Ovary (tissue), 9 donors: ENCODE measurements around the gene KL. TPM values are rescaled to one million over a fixed set of nuclear protein-coding genes. Genes with fewer than 3 reads are reported as not detected.

ENCODE experiments used
- DNase-seq, 5 donors: peaks; one replicate each; pipeline ENCODE4 v3.0.0-alpha.2; 2019 to 2020
- H3K27ac ChIP-seq, 2 donors: fragments of 200-600 bp; one replicate each; pipeline versions ENCODE4 v1.5.1 to v1.8.0; 2019 to 2022
- H3K27me3 ChIP-seq: fragments of 200-600 bp; one replicate; pipeline ENCODE4 v1.8.0; 2022
- H3K36me3 ChIP-seq: fragments of 200-600 bp; sonication (generic); one replicate; pipeline ENCODE4 v1.5.1; 2019
- H3K4me1 ChIP-seq: one replicate; pipeline ENCODE4 v1.8.1; 2013; ENCODE audit warnings: mild to moderate bottlenecking, moderate library complexity; ENCODE audit not compliant: insufficient read depth
- H3K4me3 ChIP-seq: fragments of 200-600 bp; sonication (generic); one replicate; pipeline ENCODE4 v1.5.1; 2017
- H3K9me3 ChIP-seq, 2 donors: fragments of 200-600 bp in 1 of 2; sonication (generic) in 1 of 2; one replicate each; pipeline versions ENCODE4 v1.5.1 to v1.8.1; 2013 to 2019; ENCODE audit warnings: mild to moderate bottlenecking in 1 of 2, moderate library complexity in 1 of 2
- CTCF ChIP-seq, 3 donors: fragments of 450-650 bp in 2 of 3; fragments of 200-600 bp in 1 of 3; IDR thresholded peaks; one replicate each; pipeline versions ENCODE4 v1.5.1 to v1.8.0; 2016 to 2022; ENCODE audit warnings: antibody characterized with exemption in 3 of 3, mild to moderate bottlenecking in 1 of 3
- EP300 ChIP-seq: sonication (generic); formaldehyde crosslinking; IDR thresholded peaks from one replicate; pipeline ENCODE4 v1.6.1; 2017; ENCODE audit warnings: antibody characterized with exemption
- POLR2A ChIP-seq: fragments of 450-650 bp; IDR thresholded peaks from one replicate; pipeline ENCODE4 v1.6.1; 2017; ENCODE audit warnings: antibody characterized with exemption, mild to moderate bottlenecking, moderate library complexity
- WGBS, 3 donors: extraction: QIAGEN DNeasy Blood & Tissue Kit in 1 of 3; methylation state at CpG; one replicate each; pipeline versions ENCODE4 v1.1.5 to v1.1.7; 2013 to 2017; 5-methylcytosine and 5-hydroxymethylcytosine counted together
- intact Hi-C, 4 donors: fragments of 100-400 bp; cut with DNase I; formaldehyde crosslinking; loops; one replicate each; pipeline versions ENCODE4 v1.11.0 to v1.15.1; 2022 to 2023
- polyA plus RNA-seq, 2 donors: library from polyadenylated mRNA; stranded (reverse); fragments of 200-250 nt in 1 of 2; fragments of 350-450 nt in 1 of 2; fragmentation: Illumina TruSeq in 1 of 2; extraction: RNeasy Lipid Tissue Mini Kit (QIAGEN cat#74804) in 1 of 2; gene quantifications; one replicate each; pipeline ENCODE4 v1.2.3, GENCODE V29; 2013 to 2014
- total RNA-seq, 7 donors: library from RNA; depleted of rRNA in 2 of 7; stranded (reverse); fragments of >200 nt in 2 of 7; fragmentation: NEBNext Ultra II Directional in 3 of 7; extraction: Animal tissue kit (Norgen Biotek cat#: 25700) in 3 of 7; gene quantifications; one replicate each; pipeline versions ENCODE4 v1.1.0 to v1.2.4, GENCODE V29; 2016 to 2023
- donor health status: DM: no; HTN: no; CAD: no; lungs with moderate emphysema.
- donor health status: DM: no; HTN: no; CAD: no.
- donor health status: Bipolar disorder and iron deficiency.
- donor health status: DM: yes; HTN: yes; CAD: no.
- donor health status: DM: no; HTN: no; CAD: no.
- donor health status: DM: yes; HTN: yes; CAD: no.

The KL gene
- total and polyA plus RNA-seq, 9 donors: 0.24 to 1.3 (median 0.55) TPM

GRCh38 chr13:33052506-33053280 lies 36.5 kb downstream of the KL start:
- 30 to 39% (median 34%) methylated on average over 3 of the region's 3 CpGs for WGBS, 3 donors
- DNase-seq: no peak
- no peak for TF ChIP-seq CTCF (IDR thresholded peaks at IDR 0.05)
- TF ChIP-seq EP300: no peak
- no peak for TF ChIP-seq POLR2A
- H3K36me3 ChIP-seq: no peaks in the 10 kb centered on the region
- H3K9me3 ChIP-seq: no peaks in the 10 kb centered on the region
- H3K4me3 ChIP-seq: no peak overlapping the region
- H3K27me3 ChIP-seq: no peaks in the 10 kb centered on the region
- no peaks in the 10 kb centered on the region for H3K4me1 ChIP-seq
- H3K27ac ChIP-seq: no peak overlapping the region
- intact Hi-C loops: no loop called here

- Histone ChIP-seq H3K9me3 (no peaks in the 10 kb centered on the region), H3K27me3 (no peaks in the 10 kb centered on the region), H3K4me3 (no peak overlapping the region), H3K27ac (no peak overlapping the region), H3K36me3 (no peaks in the 10 kb centered on the region), H3K4me1 (no peaks in the 10 kb centered on the region)
- intact Hi-C loops: no loop called here
- no peak for TF ChIP-seq CTCF (IDR thresholded peaks at IDR 0.05)
- TF ChIP-seq POLR2A: no peak
- TF ChIP-seq EP300: no peak
- WGBS, 3 donors: 70 to 86% (median 80%) methylated on average over 7 of the region's 7 CpGs
- no peak for DNase-seq
Observed at GRCh38 chr13:33053397-33054066, 37.3 kb downstream of the KL start.

GRCh38 chr13:33057019-33057780 lies 41.0 kb downstream of the KL start:
- WGBS, 3 donors: 59 to 67% (median 64%) methylated on average over 9 of the region's 9 CpGs
- no peaks in the 10 kb centered on the region for H3K27me3 ChIP-seq
- no peak for TF ChIP-seq EP300
- no peak for TF ChIP-seq CTCF (IDR thresholded peaks at IDR 0.05)

GRCh38 chr13:33058776-33059327 lies 42.6 kb downstream of the KL start:
- H3K4me1 ChIP-seq: no peaks in the 10 kb centered on the region
- no peak for DNase-seq
- no peaks in the 10 kb centered on the region for H3K36me3 ChIP-seq
- no peak overlapping the region for H3K27ac ChIP-seq
- no peaks in the 10 kb centered on the region for H3K27me3 ChIP-seq
- no peak overlapping the region for H3K4me3 ChIP-seq
- TF ChIP-seq CTCF (IDR thresholded peaks at IDR 0.05) (no peak), POLR2A (no peak), EP300 (no peak)
- 30 to 54% (median 49%) methylated on average over 3 of the region's 3 CpGs for WGBS, 3 donors
- intact Hi-C loops: no loop called here
- H3K9me3 ChIP-seq: no peaks in the 10 kb centered on the region

More at GRCh38 chr13:33057019-33057780, 41.0 kb downstream of the KL start:
- intact Hi-C loops: no loop called here
- Histone ChIP-seq H3K9me3 (no peaks in the 10 kb centered on the region), H3K36me3 (no peaks in the 10 kb centered on the region), H3K4me3 (no peak overlapping the region), H3K4me1 (no peaks in the 10 kb centered on the region), H3K27ac (no peak overlapping the region)
- DNase-seq: no peak
